ENCODE measurements around the gene URB1.
"Not testable (repeated sequence)": the region's sequence is repeated elsewhere in the genome, so short reads cannot be mapped to it uniquely, and the experiment has no call there.

Gene URB1

DNA sequence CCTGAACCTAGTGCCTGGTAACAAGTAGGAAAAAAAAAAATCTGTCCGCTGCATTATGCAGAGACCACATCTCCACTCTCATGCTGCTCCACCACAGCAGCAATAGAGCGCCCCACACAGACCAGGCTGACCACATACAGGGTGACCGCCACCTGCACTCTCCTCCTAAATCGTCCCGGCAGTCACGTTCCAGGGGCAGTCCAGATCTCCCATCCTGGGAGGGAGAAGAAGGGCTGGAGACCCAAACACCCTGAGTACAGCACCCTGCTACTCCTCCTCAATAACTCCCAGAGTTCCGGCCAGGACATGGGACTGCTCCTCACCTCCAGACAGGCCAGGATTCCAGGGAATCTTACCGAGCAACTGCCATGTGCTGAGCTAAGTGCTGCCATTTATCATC lies 15.3 kb downstream of the URB1 start:
- Histone ChIP-seq H3K4me3 (ENCODE audit: low read depth in 1 of 2, low read length in 2 of 2) (no peak overlapping the region), H3K27ac (ENCODE audit: low read depth, low read length) (no peak overlapping the region), H3K27me3 (ENCODE audit: control insufficient read depth in 1 of 2, insufficient read depth in 2 of 2, low read length in 2 of 2) (no peaks in the 10 kb centered on the region), H3K9ac (ENCODE audit: low read depth in 1 of 2, low read length in 2 of 2) (no peak overlapping the region), H3K9me3 (ENCODE audit: control insufficient read depth in 1 of 2, low read length in 2 of 2) (no peaks in the 10 kb centered on the region), H3K36me3 (ENCODE audit: control insufficient read depth in 1 of 2, insufficient read depth in 2 of 2, low read length in 2 of 2) (peaks cover 14 to 58% of the 10 kb centered on the region in 2 donors), H3K4me1 (ENCODE audit: control insufficient read depth in 1 of 2, insufficient read depth in 2 of 2, low read length in 2 of 2) (peaks cover 3 to 5% of the 10 kb centered on the region in 2 donors)

- Histone ChIP-seq H3K27ac (ENCODE audit: low read depth, low read length) (no peak overlapping the region), H3K9ac (ENCODE audit: low read depth in 1 of 2, low read length in 2 of 2) (no peak overlapping the region), H3K4me1 (ENCODE audit: control insufficient read depth in 1 of 2, insufficient read depth in 2 of 2, low read length in 2 of 2) (peaks cover 0 to 5% of the 10 kb centered on the region in 2 donors), H3K4me3 (ENCODE audit: low read depth in 1 of 2, low read length in 2 of 2) (no peak overlapping the region), H3K9me3 (ENCODE audit: control insufficient read depth in 1 of 2, low read length in 2 of 2) (no peaks in the 10 kb centered on the region), H3K27me3 (ENCODE audit: control insufficient read depth in 1 of 2, insufficient read depth in 2 of 2, low read length in 2 of 2) (no peaks in the 10 kb centered on the region), H3K36me3 (ENCODE audit: control insufficient read depth in 1 of 2, insufficient read depth in 2 of 2, low read length in 2 of 2) (peaks cover 23 to 69% of the 10 kb centered on the region in 2 donors)
Measured at GRCh38 chr21:32372755-32373154, 20.1 kb downstream of the URB1 start.

DNA sequence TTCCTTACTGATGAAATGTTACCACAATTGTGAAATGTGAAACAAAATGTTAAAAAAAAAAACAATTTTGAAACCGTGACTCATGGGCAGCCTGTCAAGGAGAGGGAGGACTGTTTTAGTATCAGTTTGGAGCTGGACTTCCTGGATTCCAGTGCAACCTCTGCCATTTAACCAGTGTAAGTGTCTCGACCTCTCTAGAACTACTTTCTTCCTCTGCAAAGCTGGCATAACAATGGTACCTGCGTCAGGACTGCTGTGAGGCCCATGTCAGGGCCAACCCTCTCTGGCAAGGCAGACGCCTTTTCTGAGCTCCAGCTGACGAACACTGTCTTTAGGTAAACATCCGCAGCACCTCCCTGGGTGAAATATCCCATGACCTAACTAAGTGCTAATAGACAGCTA lies 20.9 kb downstream of the URB1 start:
- peaks cover 0 to 5% of the 10 kb centered on the region in 2 donors for H3K4me1 ChIP-seq (ENCODE audit: control insufficient read depth in 1 of 2, insufficient read depth in 2 of 2, low read length in 2 of 2)
- H3K36me3 ChIP-seq (ENCODE audit: control insufficient read depth in 1 of 2, insufficient read depth in 2 of 2, low read length in 2 of 2) = peaks cover 31 to 69% of the 10 kb centered on the region in 2 donors
- no peaks in the 10 kb centered on the region for H3K27me3 ChIP-seq (ENCODE audit: control insufficient read depth in 1 of 2, insufficient read depth in 2 of 2, low read length in 2 of 2)
- no peak overlapping the region for H3K4me3 ChIP-seq (ENCODE audit: low read depth in 1 of 2, low read length in 2 of 2)
- no peaks in the 10 kb centered on the region for H3K9me3 ChIP-seq (ENCODE audit: control insufficient read depth in 1 of 2, low read length in 2 of 2)
- no peak overlapping the region for H3K27ac ChIP-seq (ENCODE audit: low read depth, low read length)
- H3K9ac ChIP-seq (ENCODE audit: low read depth in 1 of 2, low read length in 2 of 2) = no peak overlapping the region

DNA sequence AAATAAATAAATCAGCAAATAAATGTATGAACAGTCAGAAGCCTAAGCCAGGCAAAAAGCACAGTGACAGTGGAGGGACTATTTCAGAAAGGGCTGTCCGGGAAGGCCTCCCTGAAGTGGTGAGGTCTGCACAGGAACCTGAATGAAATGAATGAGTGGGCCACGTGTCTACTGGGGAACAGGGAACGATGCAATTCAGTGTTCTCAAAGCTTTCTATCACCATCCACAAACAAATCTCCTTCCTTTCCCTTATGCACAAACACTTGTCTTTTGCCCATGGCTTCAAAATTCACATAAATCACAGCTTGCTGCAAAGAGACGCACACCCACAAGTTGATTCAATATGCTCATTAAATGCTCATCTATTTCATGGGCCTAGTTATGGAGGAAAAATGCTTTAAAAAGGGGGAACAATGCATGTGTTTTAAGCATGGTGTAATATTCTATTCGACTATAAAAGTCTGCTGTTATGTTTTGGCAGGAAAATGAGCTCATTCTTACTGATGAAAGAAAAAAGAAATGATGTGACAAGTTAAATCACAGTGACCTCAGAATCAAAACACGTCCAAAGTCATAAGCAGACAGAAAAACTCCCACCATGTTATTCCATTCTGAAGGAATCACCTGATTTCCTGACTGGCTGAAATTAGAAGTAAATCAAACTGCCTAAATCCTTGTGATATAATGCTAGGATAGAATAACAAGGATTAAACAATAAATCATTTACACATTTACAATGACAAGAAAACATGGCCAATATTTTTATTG lies 21.6 kb downstream of the URB1 start:
- no peaks in the 10 kb centered on the region for H3K27me3 ChIP-seq (ENCODE audit: control insufficient read depth in 1 of 2, insufficient read depth in 2 of 2, low read length in 2 of 2)
- H3K9me3 ChIP-seq (ENCODE audit: control insufficient read depth in 1 of 2, low read length in 2 of 2) = no peaks in the 10 kb centered on the region
- H3K4me1 ChIP-seq (ENCODE audit: control insufficient read depth in 1 of 2, insufficient read depth in 2 of 2, low read length in 2 of 2) = peaks cover 0 to 5% of the 10 kb centered on the region in 2 donors
- peaks cover 37 to 70% of the 10 kb centered on the region in 2 donors for H3K36me3 ChIP-seq (ENCODE audit: control insufficient read depth in 1 of 2, insufficient read depth in 2 of 2, low read length in 2 of 2)
- H3K9ac ChIP-seq (ENCODE audit: low read depth in 1 of 2, low read length in 2 of 2) = no peak overlapping the region
- H3K27ac ChIP-seq (ENCODE audit: low read depth, low read length) = no peak overlapping the region
- no peak overlapping the region for H3K4me3 ChIP-seq (ENCODE audit: low read depth in 1 of 2, low read length in 2 of 2)

- peaks cover 38 to 72% of the 10 kb centered on the region in 2 donors for H3K36me3 ChIP-seq (ENCODE audit: control insufficient read depth in 1 of 2, insufficient read depth in 2 of 2, low read length in 2 of 2)
- H3K4me3 ChIP-seq (ENCODE audit: low read depth in 1 of 2, low read length in 2 of 2); H3K27me3 ChIP-seq (ENCODE audit: control insufficient read depth in 1 of 2, insufficient read depth in 2 of 2, low read length in 2 of 2); H3K9me3 ChIP-seq (ENCODE audit: control insufficient read depth in 1 of 2, low read length in 2 of 2); H3K27ac ChIP-seq (ENCODE audit: low read depth, low read length); H3K4me1 ChIP-seq (ENCODE audit: control insufficient read depth in 1 of 2, insufficient read depth in 2 of 2, low read length in 2 of 2); H3K9ac ChIP-seq (ENCODE audit: low read depth in 1 of 2, low read length in 2 of 2): not testable (repeated sequence)
Measured at GRCh38 chr21:32368961-32369360, 23.9 kb downstream of the URB1 start.

DNA sequence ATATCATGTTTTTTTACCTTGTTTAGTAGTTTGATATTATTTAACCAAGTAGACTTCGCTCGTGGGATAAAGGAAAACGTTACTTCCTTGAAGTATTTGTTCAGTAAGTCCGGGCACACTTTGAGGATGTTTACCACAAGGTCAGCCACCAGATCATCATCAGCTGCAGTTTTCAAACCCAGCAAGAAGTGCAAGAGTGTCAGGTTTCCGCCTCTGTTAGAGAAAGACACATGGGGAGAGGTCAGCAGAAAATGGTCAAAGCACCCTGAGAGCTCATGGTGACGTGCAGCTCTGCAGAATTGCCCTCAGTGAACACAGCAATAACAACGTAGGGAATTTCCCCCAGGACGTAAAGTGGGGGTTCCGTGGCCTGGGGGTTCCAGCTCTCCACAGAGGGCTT lies 24.4 kb downstream of the URB1 start:
- Histone ChIP-seq H3K27ac (ENCODE audit: low read depth, low read length) (no peak overlapping the region), H3K36me3 (ENCODE audit: control insufficient read depth in 1 of 2, insufficient read depth in 2 of 2, low read length in 2 of 2) (peaks cover 39 to 74% of the 10 kb centered on the region in 2 donors)

GRCh38 chr21:32367158-32367557 lies 25.7 kb downstream of the URB1 start:
- H3K36me3 ChIP-seq (ENCODE audit: control insufficient read depth in 1 of 2, insufficient read depth in 2 of 2, low read length in 2 of 2) = peaks cover 44 to 78% of the 10 kb centered on the region in 2 donors
- H3K4me3 ChIP-seq (ENCODE audit: low read depth in 1 of 2, low read length in 2 of 2) = no peak overlapping the region
- no peak overlapping the region for H3K9ac ChIP-seq (ENCODE audit: low read depth in 1 of 2, low read length in 2 of 2)
- no peaks in the 10 kb centered on the region for H3K27me3 ChIP-seq (ENCODE audit: control insufficient read depth in 1 of 2, insufficient read depth in 2 of 2, low read length in 2 of 2)
- H3K4me1 ChIP-seq (ENCODE audit: control insufficient read depth in 1 of 2, insufficient read depth in 2 of 2, low read length in 2 of 2) = peaks cover 3 to 4% of the 10 kb centered on the region in 2 donors
- H3K9me3 ChIP-seq (ENCODE audit: control insufficient read depth in 1 of 2, low read length in 2 of 2) = no peaks in the 10 kb centered on the region
- no peak overlapping the region for H3K27ac ChIP-seq (ENCODE audit: low read depth, low read length)

More for the DNA sequence above, 24.4 kb downstream of the URB1 start:
- Histone ChIP-seq H3K9me3 (ENCODE audit: control insufficient read depth in 1 of 2, low read length in 2 of 2) (no peaks in the 10 kb centered on the region), H3K4me3 (ENCODE audit: low read depth in 1 of 2, low read length in 2 of 2) (no peak overlapping the region), H3K4me1 (ENCODE audit: control insufficient read depth in 1 of 2, insufficient read depth in 2 of 2, low read length in 2 of 2) (peaks cover 4 to 5% of the 10 kb centered on the region in 2 donors), H3K27me3 (ENCODE audit: control insufficient read depth in 1 of 2, insufficient read depth in 2 of 2, low read length in 2 of 2) (no peaks in the 10 kb centered on the region), H3K9ac (ENCODE audit: low read depth in 1 of 2, low read length in 2 of 2) (no peak overlapping the region)

- Histone ChIP-seq H3K27me3 (ENCODE audit: control insufficient read depth in 1 of 2, insufficient read depth in 2 of 2, low read length in 2 of 2) (no peaks in the 10 kb centered on the region), H3K9me3 (ENCODE audit: control insufficient read depth in 1 of 2, low read length in 2 of 2) (no peaks in the 10 kb centered on the region), H3K27ac (ENCODE audit: low read depth, low read length) (no peak overlapping the region), H3K36me3 (ENCODE audit: control insufficient read depth in 1 of 2, insufficient read depth in 2 of 2, low read length in 2 of 2) (peaks cover 41 to 81% of the 10 kb centered on the region in 2 donors), H3K4me1 (ENCODE audit: control insufficient read depth in 1 of 2, insufficient read depth in 2 of 2, low read length in 2 of 2) (peaks cover 0 to 4% of the 10 kb centered on the region in 2 donors), H3K4me3 (ENCODE audit: low read depth in 1 of 2, low read length in 2 of 2) (no peak overlapping the region), H3K9ac (ENCODE audit: low read depth in 1 of 2, low read length in 2 of 2) (no peak overlapping the region)
Measured at GRCh38 chr21:32366191-32366590, 26.6 kb downstream of the URB1 start.

DNA sequence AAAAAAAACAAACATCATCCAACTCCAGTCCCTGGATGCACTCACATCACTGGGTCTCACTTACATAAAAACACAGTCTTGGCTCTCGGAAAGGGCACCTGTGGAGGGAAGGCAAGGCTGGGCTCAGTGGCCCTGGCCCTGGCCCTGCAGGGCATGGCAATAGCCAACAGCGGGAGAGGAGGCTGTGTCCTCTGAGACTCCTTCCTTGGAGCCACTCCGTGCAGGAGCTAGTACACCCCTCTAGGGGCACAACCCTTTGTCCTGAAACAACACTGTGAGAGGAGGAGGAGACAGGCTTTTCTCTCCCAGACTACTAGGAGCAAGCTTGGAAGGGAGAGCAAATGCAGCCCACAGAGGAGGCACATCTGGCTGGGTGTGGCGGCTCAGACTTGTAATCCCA lies 28.0 kb downstream of the URB1 start:
- Histone ChIP-seq H3K4me1 (ENCODE audit: control insufficient read depth in 1 of 2, insufficient read depth in 2 of 2, low read length in 2 of 2) (peaks cover 0 to 4% of the 10 kb centered on the region in 2 donors), H3K36me3 (ENCODE audit: control insufficient read depth in 1 of 2, insufficient read depth in 2 of 2, low read length in 2 of 2) (peaks cover 38 to 83% of the 10 kb centered on the region in 2 donors), H3K9me3 (ENCODE audit: control insufficient read depth in 1 of 2, low read length in 2 of 2) (no peaks in the 10 kb centered on the region), H3K4me3 (ENCODE audit: low read depth in 1 of 2, low read length in 2 of 2) (no peak overlapping the region), H3K27ac (ENCODE audit: low read depth, low read length) (no peak overlapping the region), H3K27me3 (ENCODE audit: control insufficient read depth in 1 of 2, insufficient read depth in 2 of 2, low read length in 2 of 2) (no peaks in the 10 kb centered on the region), H3K9ac (ENCODE audit: low read depth in 1 of 2, low read length in 2 of 2) (no peak overlapping the region)

- Histone ChIP-seq H3K36me3 (ENCODE audit: control insufficient read depth in 1 of 2, insufficient read depth in 2 of 2, low read length in 2 of 2) (peaks cover 35 to 84% of the 10 kb centered on the region in 2 donors), H3K27ac (ENCODE audit: low read depth, low read length) (no peak overlapping the region), H3K27me3 (ENCODE audit: control insufficient read depth in 1 of 2, insufficient read depth in 2 of 2, low read length in 2 of 2) (no peaks in the 10 kb centered on the region), H3K4me3 (ENCODE audit: low read depth in 1 of 2, low read length in 2 of 2) (no peak overlapping the region), H3K9ac (ENCODE audit: low read depth in 1 of 2, low read length in 2 of 2) (no peak overlapping the region), H3K4me1 (ENCODE audit: control insufficient read depth in 1 of 2, insufficient read depth in 2 of 2, low read length in 2 of 2) (peaks cover 0 to 4% of the 10 kb centered on the region in 2 donors), H3K9me3 (ENCODE audit: control insufficient read depth in 1 of 2, low read length in 2 of 2) (no peaks in the 10 kb centered on the region)
Measured at GRCh38 chr21:32364387-32364786, 28.4 kb downstream of the URB1 start.
